Dedifferentiated amniotic fluid mesenchymal stem cell (primary cell): ENCODE results near the gene TMEM38A.
A peak's percentile ranks its signal among the peaks of the same experiment; 100 is the strongest.

Experiments used
- DNase-seq: peaks from one replicate; pipeline ENCODE4 v3.0.0-alpha.2; 2016; ENCODE audit errors: extremely low spot score

The TMEM38A gene

GRCh38 chr19:16660763-16661479 lies at the start of gene TMEM38A:
Gene TMEM38A, plus strand, starts transcription at chr19:16661139. Its CDS starts 79 bp downstream, at chr19:16661218.
- no peak for DNase-seq

- no peak for DNase-seq
These were observed 48.3 kb upstream of the TMEM38A start for GRCh38 chr19:16612636-16613035.

- no peak for DNase-seq
These were observed 47.1 kb upstream of the TMEM38A start for GRCh38 chr19:16613841-16614240.

GRCh38 chr19:16614941-16615340 lies 46.0 kb upstream of the TMEM38A start:
- no peak for DNase-seq

DNA sequence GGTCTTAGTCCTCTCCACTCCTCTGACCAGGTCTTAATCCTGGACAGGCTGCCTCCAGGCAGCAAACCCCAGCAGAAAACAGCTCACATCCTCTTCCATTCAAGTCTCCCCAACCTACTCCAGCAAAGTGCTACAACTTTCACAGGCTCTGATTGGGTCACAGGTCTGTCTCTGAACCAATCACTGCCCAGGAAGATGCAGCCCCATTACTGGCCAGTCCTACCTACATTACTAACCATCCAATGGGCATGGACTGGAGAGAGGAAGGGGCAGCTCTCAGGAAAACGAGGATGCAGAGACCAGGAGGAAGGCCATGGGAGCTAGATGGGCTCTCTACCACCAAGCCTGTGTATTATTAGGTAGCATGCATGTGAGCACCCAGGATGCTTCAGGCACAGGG lies 45.1 kb upstream of the TMEM38A start:
- DNase-seq: no peak

DNA sequence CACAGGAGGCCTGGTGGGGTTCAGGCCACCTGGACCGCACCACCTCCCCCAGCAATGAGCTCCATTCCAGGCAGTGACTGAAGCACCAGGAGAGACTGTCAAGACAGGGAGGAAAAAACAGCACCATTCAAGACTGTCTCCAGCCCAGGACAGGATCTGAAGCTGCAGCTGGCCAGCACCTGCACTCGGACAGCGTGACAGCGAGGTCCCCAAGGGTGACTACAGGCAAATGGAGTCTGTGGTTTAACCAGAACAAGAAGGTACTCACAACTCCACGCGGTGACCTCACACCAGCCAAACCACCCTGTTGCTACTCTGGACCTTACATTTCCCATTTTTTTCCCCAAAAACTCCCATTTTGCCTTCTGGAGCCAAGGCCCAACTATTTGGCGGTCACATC lies 42.7 kb upstream of the TMEM38A start:
- DNase-seq: no peak

GRCh38 chr19:16619457-16619856 lies 41.5 kb upstream of the TMEM38A start:
- DNase-seq: no peak

DNA sequence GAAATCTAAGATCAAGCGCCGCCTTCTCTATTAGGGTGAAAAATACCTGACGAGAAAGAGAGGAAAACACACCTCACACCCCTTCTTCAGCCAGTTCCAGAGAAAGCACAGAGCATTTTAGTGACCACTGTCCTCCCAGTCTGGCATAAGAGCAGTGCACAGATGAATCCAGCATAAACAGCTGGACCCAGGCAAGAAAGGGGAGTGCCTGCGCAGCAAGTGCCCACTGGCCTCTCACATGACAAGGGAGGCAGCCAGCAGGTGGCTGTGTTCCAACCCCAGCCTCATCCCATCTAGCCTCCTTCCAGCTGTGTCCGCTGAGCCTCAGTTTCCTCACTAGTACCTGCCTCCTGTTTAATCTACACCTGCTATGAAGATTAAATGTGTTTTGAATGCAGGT lies 40.9 kb upstream of the TMEM38A start:
- DNase-seq: no peak

DNA sequence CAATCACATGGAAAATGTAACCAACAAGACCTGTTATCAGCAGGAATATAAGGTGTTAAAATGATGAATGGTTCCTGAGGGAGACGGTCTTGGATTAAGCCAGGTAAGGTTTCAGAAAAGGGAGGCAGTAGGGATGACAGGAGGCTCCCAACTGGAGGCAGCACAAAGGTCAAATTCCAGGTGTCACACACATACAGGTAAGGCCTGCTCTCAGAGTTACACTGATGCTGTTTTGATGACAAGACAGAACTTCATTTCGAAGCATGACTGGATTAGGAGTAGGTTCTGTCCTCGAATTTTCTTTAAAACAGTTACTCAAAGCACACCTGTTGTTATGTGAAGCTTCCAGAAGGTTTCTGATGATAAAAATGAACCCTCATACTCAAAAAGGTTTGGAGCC lies 40.4 kb upstream of the TMEM38A start:
- no peak for DNase-seq

GRCh38 chr19:16621165-16621800 lies 39.7 kb upstream of the TMEM38A start:
- no peak for DNase-seq

- no peak for DNase-seq
These were observed 37.9 kb upstream of the TMEM38A start for GRCh38 chr19:16623066-16623465.

GRCh38 chr19:16623576-16623975 lies 37.4 kb upstream of the TMEM38A start:
- no peak for DNase-seq

DNA sequence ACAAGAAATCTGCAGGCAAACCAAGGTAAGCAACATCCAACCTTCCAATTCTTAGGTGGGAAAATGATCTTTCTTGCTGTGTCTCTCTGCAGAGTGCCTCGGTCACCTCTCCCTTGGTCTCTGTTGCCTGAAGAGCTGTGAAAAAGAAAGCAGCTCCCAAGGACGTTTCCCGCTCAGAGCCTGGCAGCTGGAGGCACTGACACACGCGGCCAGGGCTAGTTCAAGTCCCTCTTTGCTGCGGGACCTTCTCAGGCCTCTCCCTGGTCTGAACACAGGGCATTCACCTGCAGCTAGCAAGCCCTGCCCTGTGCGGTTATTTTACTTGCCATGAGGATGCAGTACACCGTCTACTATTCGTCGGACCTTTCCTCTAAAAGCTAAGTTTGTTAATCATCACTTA lies 36.7 kb upstream of the TMEM38A start:
- no peak for DNase-seq

- DNase-seq: no peak
These were observed 35.6 kb upstream of the TMEM38A start for GRCh38 chr19:16625163-16625958.

GRCh38 chr19:16626796-16627192 lies 34.1 kb upstream of the TMEM38A start:
- no peak for DNase-seq

- no peak for DNase-seq
These were observed 33.6 kb upstream of the TMEM38A start for GRCh38 chr19:16627193-16627927.

DNA sequence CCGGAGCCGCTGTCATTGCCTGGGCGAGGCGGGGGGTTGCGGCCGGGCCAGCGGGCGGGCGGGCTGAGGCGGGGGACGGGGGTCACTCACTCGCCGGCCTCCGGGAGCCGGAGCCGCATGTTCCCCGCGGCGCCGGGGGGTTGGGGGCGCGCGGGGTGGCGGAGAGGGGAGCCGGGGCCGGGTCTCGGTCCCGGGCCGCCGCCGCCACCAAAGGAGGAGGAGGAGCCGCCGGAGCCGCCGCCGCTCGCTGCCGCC lies 33.1 kb upstream of the TMEM38A start:
- DNase-seq: no peak

- DNase-seq: peak; percentile 85
These were observed 32.6 kb upstream of the TMEM38A start, which contains the start of gene MED26 for GRCh38 chr19:16628183-16628983. Gene MED26, minus strand, starts transcription at chr19:16628204. Its CDS starts 261 bp downstream, at chr19:16627943.

DNA sequence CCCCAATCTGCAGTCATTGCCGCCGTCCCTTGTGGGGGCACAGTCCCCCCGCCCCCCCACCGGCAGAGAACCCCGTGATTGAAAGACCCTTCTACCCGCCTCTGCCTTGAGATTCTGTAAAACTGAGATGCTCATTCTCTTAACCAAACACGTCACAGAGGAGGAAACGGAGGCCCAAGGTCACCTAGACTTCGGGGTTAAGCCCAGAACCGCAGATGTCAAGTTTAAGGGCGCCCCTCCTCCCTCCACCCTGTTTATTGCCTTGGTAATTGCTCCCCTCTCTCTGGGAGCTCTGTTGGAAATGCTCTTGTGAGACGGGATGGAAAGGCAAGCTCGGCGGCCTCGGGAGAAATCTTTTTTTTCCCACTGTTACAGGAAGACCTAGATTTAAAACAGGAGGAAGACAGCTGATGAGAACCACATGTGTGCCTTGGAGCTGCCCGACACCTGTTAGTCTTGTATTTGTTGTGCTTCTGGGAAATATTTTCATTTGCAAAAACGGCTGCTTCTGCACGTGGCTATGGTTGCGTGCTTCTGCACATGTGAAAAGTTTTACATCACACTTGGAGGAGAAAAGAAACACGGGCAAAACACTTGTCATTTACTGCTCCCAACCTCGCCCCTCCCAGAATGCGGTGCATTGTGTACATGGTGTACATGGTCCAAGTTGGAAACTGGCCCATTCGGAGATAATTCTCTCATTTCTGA lies 31.8 kb upstream of the TMEM38A start:
- DNase-seq: peak; percentile 20

GRCh38 chr19:16631465-16631864 lies 29.5 kb upstream of the TMEM38A start:
- no peak for DNase-seq

GRCh38 chr19:16637535-16637934 lies 23.4 kb upstream of the TMEM38A start:
- DNase-seq: no peak
